ENCODE data around the gene SLC37A2.
A peak's percentile ranks its signal among the peaks of the same experiment; 100 is the strongest.

The SLC37A2 gene

DNA sequence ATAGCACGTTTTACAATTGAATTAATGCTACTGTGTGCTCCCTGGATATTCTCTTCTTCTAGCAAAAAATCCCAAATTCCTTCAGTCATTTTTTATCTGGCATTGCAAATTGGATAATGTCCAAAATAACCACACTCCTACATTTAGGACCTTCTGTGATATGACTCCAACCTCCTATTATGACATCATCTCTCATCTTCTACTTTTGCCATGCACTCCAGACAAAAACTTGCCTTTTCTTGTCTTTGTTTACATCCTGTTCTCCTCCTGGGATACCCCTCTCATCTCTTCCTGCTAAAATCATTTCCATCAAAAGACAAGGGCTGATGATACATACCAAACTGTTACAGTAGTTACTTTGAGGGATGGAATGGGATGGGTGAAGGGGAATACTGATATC is 69.0 kb downstream of the SLC37A2 start:
- H3K4me1 ChIP-seq (ENCODE audit: control insufficient read depth, insufficient read depth, low read length, poor library complexity, severe bottlenecking): no peaks in the 10 kb centered on the region

DNA sequence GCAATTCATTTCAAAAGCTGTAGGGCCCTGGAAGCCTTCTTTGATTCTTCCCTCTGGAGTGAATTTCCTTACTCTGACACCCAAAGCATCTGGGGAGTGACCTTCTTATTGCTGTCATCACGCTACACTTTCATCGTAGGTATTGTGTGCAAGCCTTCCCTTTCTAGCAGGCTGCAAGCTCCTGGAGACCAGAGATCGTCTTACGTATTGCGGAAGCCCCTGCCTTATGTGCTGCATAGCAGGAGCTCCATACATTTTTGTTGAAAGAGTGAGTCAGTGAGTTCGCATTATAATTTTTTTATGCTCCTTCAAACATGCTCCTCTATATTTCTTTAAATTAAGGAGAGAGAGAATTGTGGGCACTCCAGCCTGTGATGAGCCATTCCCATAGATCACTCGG is 69.5 kb downstream of the SLC37A2 start:
- Histone ChIP-seq H3K4me3 (ENCODE audit: extremely low read depth, insufficient read depth, low read length, poor library complexity, severe bottlenecking) (no peak overlapping the region), H3K4me1 (ENCODE audit: control insufficient read depth, insufficient read depth, low read length, poor library complexity, severe bottlenecking) (no peaks in the 10 kb centered on the region), H3K36me3 (ENCODE audit: control insufficient read depth, insufficient read depth, low read length) (no peaks in the 10 kb centered on the region), H3K27ac (ENCODE audit: low read depth, low read length, severe bottlenecking) (no peak overlapping the region), H3K9me3 (ENCODE audit: control insufficient read depth, low read length) (no peaks in the 10 kb centered on the region)
- WGBS, 2 experiments (ENCODE audit: insufficient coverage in 2 of 2): 84 to 90% methylated on average over 4 to 5 of the region's 7 CpGs

More for the DNA sequence above, 69.0 kb downstream of the SLC37A2 start:
- H3K4me3 ChIP-seq (ENCODE audit: extremely low read depth, insufficient read depth, low read length, poor library complexity, severe bottlenecking): no peak overlapping the region
- no peaks in the 10 kb centered on the region for H3K36me3 ChIP-seq (ENCODE audit: control insufficient read depth, insufficient read depth, low read length)
- WGBS, 2 experiments (ENCODE audit: insufficient coverage in 2 of 2): 93 to 100% methylated on average over 1 of the region's 1 CpG
- no peak overlapping the region for H3K27ac ChIP-seq (ENCODE audit: low read depth, low read length, severe bottlenecking)
- no peaks in the 10 kb centered on the region for H3K9me3 ChIP-seq (ENCODE audit: control insufficient read depth, low read length)

DNA sequence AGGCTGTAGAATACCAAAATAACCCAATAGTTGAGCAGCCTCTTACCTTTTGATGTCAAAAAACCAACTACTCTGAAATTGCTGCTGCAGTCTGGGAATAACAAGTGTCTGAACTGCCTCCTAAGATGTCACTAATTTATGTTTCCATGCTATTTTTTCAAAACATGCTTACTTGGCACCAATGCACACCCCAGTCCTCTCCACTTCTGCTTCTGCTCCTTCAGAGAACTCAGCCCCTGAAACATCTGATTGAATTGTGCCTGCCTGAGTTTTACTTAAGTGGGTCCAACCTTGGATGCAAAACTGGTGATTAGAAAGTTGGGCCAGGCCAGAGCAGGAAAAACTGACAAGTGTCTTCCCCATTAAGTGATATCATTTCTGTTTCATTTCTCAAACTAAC is 72.9 kb downstream of the SLC37A2 start:
- peaks cover 5% of the 10 kb centered on the region for H3K4me1 ChIP-seq (ENCODE audit: control insufficient read depth, insufficient read depth, low read length, poor library complexity, severe bottlenecking)
- H3K27ac ChIP-seq (ENCODE audit: low read depth, low read length, severe bottlenecking): no peak overlapping the region
- no peaks in the 10 kb centered on the region for H3K36me3 ChIP-seq (ENCODE audit: control insufficient read depth, insufficient read depth, low read length)
- H3K4me3 ChIP-seq (ENCODE audit: extremely low read depth, insufficient read depth, low read length, poor library complexity, severe bottlenecking): no peak overlapping the region
- no peaks in the 10 kb centered on the region for H3K9me3 ChIP-seq (ENCODE audit: control insufficient read depth, low read length)

DNA sequence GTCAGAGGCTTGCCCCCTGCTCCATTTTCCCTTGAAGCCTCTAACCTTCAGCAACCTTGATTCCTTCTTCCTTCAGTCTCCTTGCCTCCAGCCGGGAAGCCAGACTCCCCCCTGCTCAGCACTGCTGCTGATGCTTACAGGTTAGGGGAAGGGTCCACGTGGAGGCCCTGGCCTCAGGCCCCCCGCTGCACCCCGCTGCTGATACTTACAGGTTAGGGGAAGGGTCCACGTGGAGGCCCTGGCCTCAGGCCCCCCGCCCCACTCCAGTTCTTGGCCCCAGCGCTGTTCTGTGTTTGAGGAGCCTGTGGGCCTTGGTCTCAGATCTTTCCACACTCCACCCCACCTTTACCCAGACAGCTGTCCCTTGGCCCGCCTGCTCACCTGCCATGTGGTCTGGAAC is 75.9 kb downstream of the SLC37A2 start:
- Histone ChIP-seq H3K4me3 (ENCODE audit: extremely low read depth, insufficient read depth, low read length, poor library complexity, severe bottlenecking) (no peak overlapping the region), H3K4me1 (ENCODE audit: control insufficient read depth, insufficient read depth, low read length, poor library complexity, severe bottlenecking) (peaks cover 9% of the 10 kb centered on the region), H3K27ac (ENCODE audit: low read depth, low read length, severe bottlenecking) (no peak overlapping the region), H3K9me3 (ENCODE audit: control insufficient read depth, low read length) (no peaks in the 10 kb centered on the region), H3K36me3 (ENCODE audit: control insufficient read depth, insufficient read depth, low read length) (no peaks in the 10 kb centered on the region)
- WGBS, 2 experiments (ENCODE audit: insufficient coverage in 2 of 2): 89 to 100% methylated on average over 1 to 6 of the region's 8 CpGs

DNA sequence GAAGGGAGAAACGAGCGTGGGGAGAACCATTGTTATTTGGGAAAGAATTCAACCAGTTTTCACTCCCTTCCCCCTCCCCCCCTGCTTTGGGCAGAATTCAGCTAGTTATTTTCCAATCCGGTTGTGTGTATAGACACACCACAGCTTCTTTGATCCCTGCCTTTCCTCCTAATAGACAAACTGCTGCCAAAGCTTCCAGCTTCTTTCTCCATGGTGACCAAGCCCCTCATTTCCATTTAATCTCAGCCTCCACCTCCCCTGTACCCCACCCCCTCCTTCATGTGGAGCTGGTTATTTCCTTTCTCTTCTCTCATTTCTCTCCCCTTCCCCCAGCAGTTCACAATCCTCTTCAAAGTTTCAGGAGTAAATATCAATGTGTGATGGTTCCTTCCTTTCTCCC is 76.7 kb downstream of the SLC37A2 start:
- Histone ChIP-seq H3K9me3 (ENCODE audit: control insufficient read depth, low read length) (no peaks in the 10 kb centered on the region), H3K36me3 (ENCODE audit: control insufficient read depth, insufficient read depth, low read length) (no peaks in the 10 kb centered on the region), H3K27ac (ENCODE audit: low read depth, low read length, severe bottlenecking) (peak overlapping the region; percentile 45), H3K4me3 (ENCODE audit: extremely low read depth, insufficient read depth, low read length, poor library complexity, severe bottlenecking) (no peak overlapping the region), H3K4me1 (ENCODE audit: control insufficient read depth, insufficient read depth, low read length, poor library complexity, severe bottlenecking) (peaks cover 9% of the 10 kb centered on the region)
- 58 to 69% methylated on average over 2 to 3 of the region's 3 CpGs for WGBS, 2 experiments (ENCODE audit: insufficient coverage in 2 of 2)
